Esophagus muscularis mucosa (tissue), 4 donors: ENCODE data around the gene FGFBP2. TPM values are rescaled to one million over a fixed set of nuclear protein-coding genes. Genes with fewer than 3 reads are reported as not detected.
A peak's percentile ranks its signal among the peaks of the same experiment; 100 is the strongest.
"Not testable (repeated sequence)": the region's sequence is repeated elsewhere in the genome, so short reads cannot be mapped to it uniquely, and the experiment has no call there.

Experiments used
- DNase-seq: peaks from one replicate; pipeline ENCODE4 v3.0.0-alpha.2; 2017; ENCODE audit errors: extremely low spot score
- H3K27ac ChIP-seq, 4 donors: fragments of 200-600 bp; sonication (generic); replicated peaks in 1 of 4; 1 replicate in 3 of 4; 2 replicates in 1 of 4; pipeline ENCODE4 v1.5.1; 2016 to 2019; ENCODE audit warnings: mild to moderate bottlenecking in 1 of 4
- H3K27me3 ChIP-seq, 4 donors: fragments of 200-600 bp; sonication (generic); one replicate each; pipeline versions ENCODE4 v1.5.1 to v1.6.0; 2016 to 2019
- H3K36me3 ChIP-seq, 4 donors: fragments of 200-600 bp; sonication (generic); one replicate each; pipeline ENCODE4 v1.5.1; 2016 to 2019
- H3K4me1 ChIP-seq, 4 donors: fragments of 200-600 bp; sonication (generic); one replicate each; pipeline ENCODE4 v1.5.1; 2016 to 2019
- H3K4me3 ChIP-seq, 4 donors: fragments of 200-600 bp; sonication (generic); 1 replicate in 2 of 4; 2 replicates in 2 of 4; pipeline ENCODE4 v1.5.1; 2016 to 2019; ENCODE audit warnings: mild to moderate bottlenecking in 4 of 4, moderate library complexity in 1 of 4
- H3K9me3 ChIP-seq, 4 donors: fragments of 200-600 bp; sonication (generic); 1 replicate in 3 of 4; 2 replicates in 1 of 4; pipeline ENCODE4 v1.5.1; 2016 to 2019
- EP300 ChIP-seq: sonication (generic); formaldehyde crosslinking; IDR thresholded peaks from one replicate; pipeline ENCODE4 v1.6.1; 2017; ENCODE audit warnings: antibody characterized with exemption
- POLR2A ChIP-seq: fragments of 450-650 bp; IDR thresholded peaks from one replicate; pipeline ENCODE4 v1.6.1; 2017; ENCODE audit warnings: antibody characterized with exemption, moderate library complexity, mild to moderate bottlenecking, low read depth
- POLR2AphosphoS5 ChIP-seq, 2 donors: sonication (generic); formaldehyde crosslinking; IDR thresholded peaks; one replicate each; pipeline ENCODE4 v1.6.1; 2017; ENCODE audit warnings: antibody characterized with exemption in 2 of 2
- WGBS: methylation state at CpG from one replicate; pipeline ENCODE4 v1.1.5; 2018; 5-methylcytosine and 5-hydroxymethylcytosine counted together
- intact Hi-C: fragments of 100-400 bp; cut with DNase I; formaldehyde crosslinking; loops from one replicate; pipeline ENCODE4 v1.15.1; 2023
- total RNA-seq, 4 donors: library from RNA; depleted of rRNA; stranded (reverse); fragments of >200 nt; gene quantifications; one replicate each; pipeline versions ENCODE4 v1.1.0 to v1.2.1, GENCODE V29; 2016
- TF ChIP-seq, protein P1 (sequence below), 3 experiments: fragments of 200-600 bp in 2 of 3; fragments of 450-650 bp in 1 of 3; sonication (generic) in 2 of 3; IDR thresholded peaks; one replicate each; pipeline ENCODE4 v1.5.1; 2017 to 2019; ENCODE audit warnings: antibody characterized with exemption in 3 of 3, mild to moderate bottlenecking in 2 of 3, moderate library complexity in 1 of 3

The FGFBP2 gene
- total RNA-seq, 4 donors from 2014 or later, result 2.8 to 6.7 (median 6.0) TPM

DNA sequence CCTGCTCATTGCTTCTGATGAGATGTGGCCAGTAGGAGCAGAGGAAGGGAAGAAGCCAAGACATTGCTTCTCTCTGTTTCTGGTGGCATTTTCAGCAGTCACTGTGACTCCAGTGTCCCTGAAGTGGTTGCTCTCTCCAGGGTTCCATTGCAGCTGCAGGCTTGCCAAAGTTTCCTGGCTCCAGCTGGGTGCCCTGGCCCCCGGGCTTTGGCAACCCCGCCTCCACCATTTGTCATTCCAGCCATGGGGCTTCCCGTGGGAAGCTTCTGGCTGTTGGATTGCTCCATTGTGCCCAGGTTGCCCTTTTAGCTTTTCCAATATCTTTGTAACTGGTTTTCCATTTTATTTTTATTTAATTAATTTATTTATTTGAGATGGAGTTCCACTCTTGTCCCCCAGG, 37.1 kb downstream of the FGFBP2 start:
- H3K4me1 ChIP-seq, result peaks cover 0 to 30% (median 23%) of the 10 kb centered on the region in 4 donors
- no peak for TF ChIP-seq POLR2A
- TF ChIP-seq, protein P1, sequence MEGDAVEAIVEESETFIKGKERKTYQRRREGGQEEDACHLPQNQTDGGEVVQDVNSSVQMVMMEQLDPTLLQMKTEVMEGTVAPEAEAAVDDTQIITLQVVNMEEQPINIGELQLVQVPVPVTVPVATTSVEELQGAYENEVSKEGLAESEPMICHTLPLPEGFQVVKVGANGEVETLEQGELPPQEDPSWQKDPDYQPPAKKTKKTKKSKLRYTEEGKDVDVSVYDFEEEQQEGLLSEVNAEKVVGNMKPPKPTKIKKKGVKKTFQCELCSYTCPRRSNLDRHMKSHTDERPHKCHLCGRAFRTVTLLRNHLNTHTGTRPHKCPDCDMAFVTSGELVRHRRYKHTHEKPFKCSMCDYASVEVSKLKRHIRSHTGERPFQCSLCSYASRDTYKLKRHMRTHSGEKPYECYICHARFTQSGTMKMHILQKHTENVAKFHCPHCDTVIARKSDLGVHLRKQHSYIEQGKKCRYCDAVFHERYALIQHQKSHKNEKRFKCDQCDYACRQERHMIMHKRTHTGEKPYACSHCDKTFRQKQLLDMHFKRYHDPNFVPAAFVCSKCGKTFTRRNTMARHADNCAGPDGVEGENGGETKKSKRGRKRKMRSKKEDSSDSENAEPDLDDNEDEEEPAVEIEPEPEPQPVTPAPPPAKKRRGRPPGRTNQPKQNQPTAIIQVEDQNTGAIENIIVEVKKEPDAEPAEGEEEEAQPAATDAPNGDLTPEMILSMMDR (IDR thresholded peaks at IDR 0.05), result no peak
- no peak for TF ChIP-seq EP300
- TF ChIP-seq POLR2AphosphoS5 (IDR thresholded peaks at IDR 0.05), result no peak
- no peak overlapping the region for H3K27ac ChIP-seq
- H3K36me3 ChIP-seq, result no peaks in the 10 kb centered on the region
- no peak overlapping the region for H3K4me3 ChIP-seq
- no peak for DNase-seq
- 83% methylated on average over 3 of the region's 3 CpGs for WGBS
- H3K9me3 ChIP-seq, result no peaks in the 10 kb centered on the region
- H3K27me3 ChIP-seq, result no peaks in the 10 kb centered on the region
- intact Hi-C loops, result no loop called here

DNA sequence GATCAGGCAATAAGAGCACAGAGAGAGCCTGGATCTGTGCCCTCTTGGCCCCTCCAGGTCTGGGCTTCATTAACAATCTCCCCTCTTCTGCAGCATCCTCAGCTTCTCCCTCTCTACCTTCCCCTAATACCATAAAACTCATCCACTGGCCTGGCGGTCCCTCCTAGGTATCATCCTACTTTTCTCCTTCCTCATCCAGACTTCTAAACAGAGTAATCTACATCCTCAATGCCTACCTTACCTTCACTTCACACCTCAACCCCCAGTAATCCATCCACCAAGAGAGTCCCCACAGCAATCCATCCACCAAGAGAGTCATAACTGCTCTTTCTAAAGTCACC, 41.4 kb downstream of the FGFBP2 start:
- DNase-seq, result no peak
- H3K4me3 ChIP-seq, result no peak overlapping the region
- intact Hi-C loops, result no loop called here
- H3K36me3 ChIP-seq, result no peaks in the 10 kb centered on the region
- H3K4me1 ChIP-seq, result peaks cover 0 to 10% (median 4%) of the 10 kb centered on the region in 4 donors
- no peaks in the 10 kb centered on the region for H3K9me3 ChIP-seq
- no peak overlapping the region for H3K27ac ChIP-seq
- no peaks in the 10 kb centered on the region for H3K27me3 ChIP-seq
- 100% methylated on average over 1 of the region's 1 CpG for WGBS
- TF ChIP-seq POLR2AphosphoS5 (IDR thresholded peaks at IDR 0.05) (no peak), EP300 (no peak), POLR2A (no peak)
- TF ChIP-seq, protein P1 (IDR thresholded peaks at IDR 0.05), result no peak

DNA sequence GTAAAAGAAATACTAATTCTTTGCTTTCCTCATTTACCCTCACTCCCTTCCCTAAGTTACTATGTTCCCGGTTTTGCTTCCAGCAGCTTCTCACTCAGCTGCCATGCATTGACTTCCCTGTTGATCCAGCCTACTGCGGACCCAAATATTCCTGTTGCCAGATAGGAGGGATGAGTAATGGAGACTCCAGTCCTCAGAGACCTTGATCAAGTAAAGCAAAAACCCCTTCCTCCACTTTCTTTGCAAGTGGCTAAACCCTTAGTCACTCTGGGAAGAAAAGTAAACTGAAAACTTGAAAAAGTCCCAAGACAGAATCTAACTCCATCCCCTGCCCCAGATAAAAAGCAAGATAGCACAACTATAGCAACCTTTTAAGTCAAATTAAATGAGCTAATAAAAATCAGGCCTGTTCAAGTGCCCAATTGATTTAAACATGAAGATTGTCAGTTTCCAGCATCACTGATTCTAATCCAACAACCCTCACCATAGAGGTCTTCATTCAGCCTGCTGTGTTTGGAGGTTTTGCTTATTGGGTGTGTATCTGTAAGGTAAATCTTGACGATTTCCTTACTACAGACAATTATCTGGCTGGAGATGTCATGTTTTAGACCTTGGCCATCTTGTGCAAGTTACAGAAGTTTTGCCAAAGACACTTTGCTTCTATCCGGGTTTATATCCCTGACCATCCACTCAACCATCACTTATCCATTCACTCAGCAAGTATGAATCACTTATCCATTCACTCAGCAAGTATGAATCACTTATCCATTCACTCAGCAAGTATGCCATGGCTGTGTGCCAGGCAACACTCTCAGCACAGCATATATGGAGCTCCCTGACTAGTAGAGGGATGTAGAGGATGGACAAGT, 42.0 kb downstream of the FGFBP2 start:
- WGBS, result 52% methylated on average over 4 of the region's 4 CpGs
- no peak overlapping the region for H3K27ac ChIP-seq
- H3K9me3 ChIP-seq, result no peaks in the 10 kb centered on the region
- no peak overlapping the region for H3K4me3 ChIP-seq
- H3K27me3 ChIP-seq, result no peaks in the 10 kb centered on the region
- TF ChIP-seq POLR2A (no peak), POLR2AphosphoS5 (IDR thresholded peaks at IDR 0.05) (peak in 1 of 2 donors; percentile 83)
- no peaks in the 10 kb centered on the region for H3K36me3 ChIP-seq
- DNase-seq, result no peak
- intact Hi-C loops, result no loop called here
- H3K4me1 ChIP-seq, result peaks cover 0 to 10% (median 4%) of the 10 kb centered on the region in 4 donors

DNA sequence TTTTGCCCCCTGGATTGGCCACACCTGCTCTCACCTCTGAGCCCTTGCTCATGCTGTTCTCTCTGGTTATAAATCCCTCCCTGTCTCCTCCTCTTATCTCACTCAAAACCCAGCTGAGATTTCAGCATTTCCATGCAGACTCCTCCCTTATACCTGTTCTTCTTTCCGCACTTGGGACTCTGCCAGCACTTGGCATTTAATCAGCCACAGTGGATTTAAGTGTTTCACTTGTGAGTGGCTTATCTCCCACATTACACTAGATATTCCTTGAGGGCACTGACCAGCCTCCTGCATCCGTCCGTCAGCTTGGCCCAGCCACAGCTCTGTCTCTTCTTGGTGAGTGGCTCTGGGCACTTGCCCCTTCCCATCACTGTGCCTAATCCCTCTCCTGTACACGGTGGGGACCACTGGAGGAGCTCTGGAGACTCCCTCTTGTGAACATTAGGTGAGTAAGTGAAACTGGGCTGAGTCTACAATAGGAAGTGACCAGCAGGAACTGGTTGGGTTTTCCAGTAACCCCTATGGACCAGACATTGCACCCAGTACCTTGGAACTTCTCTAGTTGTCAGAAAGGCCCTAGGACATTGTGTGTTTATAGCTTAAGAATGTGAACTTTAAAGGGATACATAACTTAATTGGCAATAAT, 44.4 kb downstream of the FGFBP2 start:
- Histone ChIP-seq H3K9me3 (no peaks in the 10 kb centered on the region), H3K4me1 (peaks cover 0 to 10% (median 4%) of the 10 kb centered on the region in 4 donors), H3K36me3 (no peaks in the 10 kb centered on the region), H3K27ac (no peak overlapping the region), H3K27me3 (no peaks in the 10 kb centered on the region), H3K4me3 (no peak overlapping the region)
- 79% methylated on average over 4 of the region's 4 CpGs for WGBS
- DNase-seq, result no peak
- TF ChIP-seq, protein P1 (IDR thresholded peaks at IDR 0.05), result no peak
- TF ChIP-seq POLR2A, result no peak
- TF ChIP-seq EP300, result no peak
- no peak for TF ChIP-seq POLR2AphosphoS5 (IDR thresholded peaks at IDR 0.05)
- intact Hi-C loops, result no loop called here

DNA sequence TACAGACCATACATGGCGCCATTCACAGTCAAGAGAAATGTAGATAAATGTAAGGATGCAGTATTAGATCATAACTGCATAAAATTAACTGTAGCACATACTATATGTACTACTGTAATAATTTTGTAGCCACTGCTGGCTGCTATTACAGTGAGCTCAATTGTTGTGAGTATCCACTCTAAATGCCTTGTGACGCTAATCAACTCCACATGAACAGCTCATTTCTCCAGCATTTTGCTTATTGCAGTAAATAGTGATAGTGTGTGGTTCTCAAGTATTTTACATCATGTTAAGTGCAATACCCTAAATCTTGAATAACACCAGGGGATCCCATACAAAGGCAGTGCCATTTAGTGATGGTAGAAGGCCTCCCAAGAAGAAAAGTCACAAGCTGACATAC, 45.7 kb downstream of the FGFBP2 start:
- Histone ChIP-seq H3K27ac (no peak overlapping the region), H3K4me3 (no peak overlapping the region), H3K4me1 (peaks cover 0 to 18% (median 8%) of the 10 kb centered on the region in 4 donors), H3K9me3 (no peaks in the 10 kb centered on the region), H3K27me3 (no peaks in the 10 kb centered on the region), H3K36me3 (no peaks in the 10 kb centered on the region)
- TF ChIP-seq EP300 (no peak), POLR2AphosphoS5 (IDR thresholded peaks at IDR 0.05) (no peak), POLR2A (no peak)
- TF ChIP-seq, protein P1 (IDR thresholded peaks at IDR 0.05), result no peak
- intact Hi-C loops, result no loop called here
- WGBS, result 95% methylated on average over 2 of the region's 2 CpGs
- DNase-seq, result no peak

DNA sequence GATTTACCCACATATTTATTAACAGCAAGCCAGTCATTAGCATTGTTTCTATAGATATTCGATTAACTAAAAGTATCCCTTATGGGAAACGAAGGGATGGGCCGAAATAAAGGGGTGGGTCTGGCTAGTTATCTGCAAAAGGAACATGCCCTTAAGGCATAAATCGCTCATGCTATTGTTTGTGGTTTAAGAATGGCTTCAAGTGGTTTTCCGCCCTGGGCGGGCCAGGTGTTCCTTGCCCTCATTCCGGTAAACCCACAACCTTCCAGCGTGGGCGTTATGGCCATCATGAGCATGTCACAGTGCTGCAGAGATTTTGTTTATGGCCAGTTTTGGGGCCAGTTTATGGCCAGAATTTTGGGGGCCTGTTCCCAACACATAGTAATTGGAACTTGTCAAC, 46.6 kb downstream of the FGFBP2 start:
- H3K27ac ChIP-seq, H3K27me3 ChIP-seq, DNase-seq, intact Hi-C loops, H3K4me3 ChIP-seq, H3K36me3 ChIP-seq, H3K9me3 ChIP-seq: not testable (repeated sequence)
- WGBS, result 97% methylated on average over 9 of the region's 9 CpGs
- H3K4me1 ChIP-seq, result peaks cover 0 to 20% (median 10%) of the 10 kb centered on the region in 4 donors
